KOPT-K1 (cell line): ENCODE results near the gene KRT78.
"Not testable (repeated sequence)": the region's sequence is repeated elsewhere in the genome, so short reads cannot be mapped to it uniquely, and the experiment has no call there.

Experiments
- H3K27ac ChIP-seq: fragments of 200-600 bp; sonication (generic); 2 replicates; pipeline ENCODE4 v1.5.1; 2016; ENCODE audit warnings: antibody characterized with exemption, mild to moderate bottlenecking, low read depth, low read length; ENCODE audit not compliant: poor library complexity, severe bottlenecking
- H3K36me3 ChIP-seq: fragments of 200-600 bp; sonication (generic); 2 replicates; pipeline ENCODE4 v1.5.1; 2017; ENCODE audit warnings: antibody characterized with exemption, mild to moderate bottlenecking, low read length, moderate library complexity; ENCODE audit not compliant: insufficient read depth
- H3K9me3 ChIP-seq: fragments of 200-600 bp; sonication (generic); 2 replicates; pipeline ENCODE4 v1.5.1; 2017; ENCODE audit warnings: antibody characterized with exemption, low read length, mild to moderate bottlenecking; ENCODE audit not compliant: insufficient read depth, poor library complexity, severe bottlenecking

KRT78 gene

DNA sequence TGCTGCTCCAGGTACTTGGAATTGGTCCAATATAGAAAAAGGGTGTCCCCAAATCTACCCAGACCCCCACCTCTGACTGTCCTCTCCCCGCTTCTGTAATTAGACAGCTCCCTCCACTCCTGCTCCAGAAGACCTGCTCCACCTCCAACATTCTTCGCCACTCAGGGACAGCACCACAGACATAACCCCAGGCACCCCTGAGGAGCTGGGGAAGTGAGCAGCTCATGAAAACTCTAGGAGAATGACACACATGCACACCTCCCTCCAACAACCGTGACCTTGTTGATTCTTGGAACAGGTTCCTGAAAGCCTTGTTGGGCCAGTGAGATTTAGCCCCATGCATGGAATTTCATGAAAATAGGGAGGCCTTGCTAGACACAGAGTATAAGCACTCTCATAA is 43.1 kb downstream of the KRT78 start:
- H3K27ac ChIP-seq: no peak overlapping the region
- H3K9me3 ChIP-seq: no peaks in the 10 kb centered on the region
- H3K36me3 ChIP-seq: no peaks in the 10 kb centered on the region

DNA sequence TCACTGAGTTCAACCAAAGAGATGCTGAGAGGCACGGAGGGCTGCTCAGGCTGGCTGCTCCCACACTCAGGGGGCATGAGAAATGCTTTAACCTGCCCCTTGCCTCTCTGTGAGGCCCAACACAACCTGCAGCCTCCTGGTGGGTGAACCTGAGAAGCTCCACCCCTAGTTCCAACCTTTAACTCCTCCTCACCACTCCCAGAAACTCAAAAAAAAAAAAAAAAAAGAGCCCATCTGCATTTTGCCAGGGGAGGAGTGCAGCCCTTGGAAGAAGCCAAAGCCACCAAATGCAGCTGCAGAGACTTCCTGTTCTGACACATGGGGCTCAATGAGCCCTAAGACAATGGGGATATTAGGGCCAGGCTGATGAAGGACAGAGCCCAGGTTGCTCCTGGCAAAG is 43.8 kb downstream of the KRT78 start:
- no peaks in the 10 kb centered on the region for H3K36me3 ChIP-seq
- H3K9me3 ChIP-seq: no peaks in the 10 kb centered on the region
- H3K27ac ChIP-seq: no peak overlapping the region

DNA sequence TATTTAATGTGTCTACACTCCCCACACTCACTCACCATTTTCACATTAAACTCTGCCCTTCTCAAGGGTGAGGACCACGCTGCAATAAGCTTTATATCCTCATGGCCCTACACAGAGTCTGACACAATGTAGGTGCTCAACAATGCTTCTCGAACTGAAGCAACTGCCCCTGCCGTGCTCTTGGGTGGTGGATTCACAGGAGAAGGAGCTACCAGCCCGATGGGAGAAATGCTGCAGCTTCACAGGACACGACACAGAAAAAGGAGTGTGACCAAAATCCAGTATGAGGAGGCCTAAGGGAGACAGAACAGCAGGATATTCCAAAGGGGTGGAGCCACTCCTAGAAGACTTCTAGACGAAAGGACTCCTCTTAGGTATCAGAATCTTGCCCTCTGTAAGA is 46.4 kb downstream of the KRT78 start:
- Histone ChIP-seq H3K36me3 (no peaks in the 10 kb centered on the region), H3K9me3 (no peaks in the 10 kb centered on the region)

DNA sequence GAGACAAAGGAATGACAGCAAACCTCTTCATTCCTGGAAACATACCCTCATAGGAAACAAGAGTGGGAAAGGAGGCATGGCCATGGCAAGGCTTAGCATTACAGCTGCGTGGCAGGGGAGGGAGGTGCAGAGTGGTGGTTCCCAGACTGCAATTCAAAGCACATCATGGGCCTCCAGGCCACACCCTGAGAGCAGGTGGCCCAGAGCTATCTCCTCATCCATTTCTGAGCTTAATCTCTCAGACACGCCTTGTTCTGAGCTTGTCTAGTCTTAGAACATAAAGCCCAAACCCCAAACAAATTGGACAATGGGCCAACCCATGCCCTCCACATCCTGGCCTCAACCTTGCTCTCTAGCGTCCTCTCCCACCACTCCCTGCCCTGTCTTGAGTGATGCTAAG is 47.0 kb downstream of the KRT78 start:
- H3K27ac ChIP-seq: no peak overlapping the region
- no peaks in the 10 kb centered on the region for H3K9me3 ChIP-seq
- H3K36me3 ChIP-seq: no peaks in the 10 kb centered on the region

More for the DNA sequence above, 46.4 kb downstream of the KRT78 start:
- H3K27ac ChIP-seq: no peak overlapping the region

DNA sequence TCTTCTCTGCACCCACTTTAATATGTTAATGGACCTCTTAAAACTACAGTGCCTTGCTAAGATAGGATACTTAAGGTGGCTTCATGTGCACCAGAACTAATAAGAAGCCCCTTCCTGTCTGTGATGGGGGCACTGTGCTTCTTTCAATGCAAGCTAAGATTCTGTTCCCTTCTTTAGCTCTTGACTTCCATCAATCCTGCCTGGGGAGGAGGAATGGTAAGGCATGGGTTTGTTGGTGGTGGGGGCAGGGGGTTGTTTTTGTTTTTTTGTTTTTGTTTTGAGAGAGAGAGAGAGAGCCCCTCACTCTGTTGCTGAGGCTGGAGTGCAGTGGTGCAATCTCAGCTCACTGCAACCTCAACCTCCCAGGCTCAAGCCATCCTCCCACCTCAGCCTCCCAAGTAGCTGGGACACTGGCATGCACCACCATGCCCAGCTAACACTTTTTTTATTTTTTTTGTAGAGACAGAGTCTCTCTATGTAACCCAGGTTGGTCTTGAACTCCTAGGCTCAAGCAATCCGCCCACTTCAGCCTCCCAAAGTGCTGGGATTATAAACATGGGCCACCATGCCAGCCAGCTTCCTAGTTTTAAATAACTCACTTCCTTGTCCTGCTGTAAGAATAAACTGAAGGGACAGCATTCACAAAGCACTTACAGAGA is 48.4 kb downstream of the KRT78 start:
- no peaks in the 10 kb centered on the region for H3K36me3 ChIP-seq
- no peak overlapping the region for H3K27ac ChIP-seq
- H3K9me3 ChIP-seq: no peaks in the 10 kb centered on the region

DNA sequence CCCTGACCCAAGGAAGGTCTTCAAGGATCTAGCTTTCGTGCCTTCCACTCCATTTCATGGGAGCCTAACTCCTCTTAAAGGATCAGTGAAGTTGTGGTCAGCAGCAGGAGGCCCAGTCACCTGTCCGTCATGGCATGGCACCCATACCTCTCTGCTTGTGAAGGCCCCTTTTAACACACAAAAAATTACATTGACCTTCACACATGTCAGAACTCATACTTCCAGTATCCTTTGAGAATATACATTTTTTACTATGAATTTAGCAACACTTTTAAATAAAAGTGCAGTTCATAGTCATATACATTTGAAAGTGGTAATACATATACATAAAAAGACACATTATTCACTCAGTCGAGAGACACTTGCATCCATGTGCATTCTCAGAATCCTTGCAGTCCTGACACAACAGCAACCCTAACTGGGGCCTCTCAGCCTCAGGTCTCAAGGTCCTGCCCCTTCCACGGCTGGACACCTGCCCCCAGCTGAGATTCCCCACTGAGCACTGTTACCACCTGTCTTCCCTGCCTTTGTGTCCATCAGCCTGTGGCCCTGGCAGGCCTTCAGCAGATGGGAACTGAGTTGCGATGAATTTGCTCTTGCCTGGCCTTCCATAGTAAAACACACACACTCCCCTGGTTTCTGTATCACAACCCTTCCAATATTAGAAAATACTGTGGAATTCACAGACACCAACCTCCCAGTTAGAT is 49.1 kb downstream of the KRT78 start:
- Histone ChIP-seq H3K9me3 (no peaks in the 10 kb centered on the region), H3K27ac (no peak overlapping the region), H3K36me3 (no peaks in the 10 kb centered on the region)

GRCh38 chr12:52798671-52799504 is 49.9 kb downstream of the KRT78 start:
- Histone ChIP-seq H3K27ac (no peak overlapping the region), H3K36me3 (no peaks in the 10 kb centered on the region), H3K9me3 (no peaks in the 10 kb centered on the region)

- Histone ChIP-seq H3K36me3 (no peaks in the 10 kb centered on the region), H3K9me3 (no peaks in the 10 kb centered on the region), H3K27ac (no peak overlapping the region)
Observed at GRCh38 chr12:52798003-52798670, 50.7 kb downstream of the KRT78 start.

DNA sequence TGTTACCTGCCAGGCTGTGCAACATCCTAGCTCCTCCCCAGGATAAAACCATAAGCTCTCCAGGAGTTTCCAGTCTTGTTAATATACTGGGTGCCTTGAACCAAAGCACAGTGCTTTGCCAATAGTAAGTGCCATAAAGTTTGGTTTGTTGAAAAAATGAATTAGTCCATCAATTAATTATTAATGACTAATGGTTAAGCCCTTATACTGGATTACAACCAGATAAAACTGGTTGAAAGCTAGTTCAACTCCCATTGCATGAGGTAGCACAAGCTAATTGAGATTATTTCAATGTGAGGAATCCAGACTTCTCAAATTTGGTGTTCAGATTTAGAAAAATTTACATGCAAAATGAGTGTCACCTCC is 51.3 kb downstream of the KRT78 start:
- Histone ChIP-seq H3K9me3 (no peaks in the 10 kb centered on the region), H3K36me3 (no peaks in the 10 kb centered on the region), H3K27ac (no peak overlapping the region)

DNA sequence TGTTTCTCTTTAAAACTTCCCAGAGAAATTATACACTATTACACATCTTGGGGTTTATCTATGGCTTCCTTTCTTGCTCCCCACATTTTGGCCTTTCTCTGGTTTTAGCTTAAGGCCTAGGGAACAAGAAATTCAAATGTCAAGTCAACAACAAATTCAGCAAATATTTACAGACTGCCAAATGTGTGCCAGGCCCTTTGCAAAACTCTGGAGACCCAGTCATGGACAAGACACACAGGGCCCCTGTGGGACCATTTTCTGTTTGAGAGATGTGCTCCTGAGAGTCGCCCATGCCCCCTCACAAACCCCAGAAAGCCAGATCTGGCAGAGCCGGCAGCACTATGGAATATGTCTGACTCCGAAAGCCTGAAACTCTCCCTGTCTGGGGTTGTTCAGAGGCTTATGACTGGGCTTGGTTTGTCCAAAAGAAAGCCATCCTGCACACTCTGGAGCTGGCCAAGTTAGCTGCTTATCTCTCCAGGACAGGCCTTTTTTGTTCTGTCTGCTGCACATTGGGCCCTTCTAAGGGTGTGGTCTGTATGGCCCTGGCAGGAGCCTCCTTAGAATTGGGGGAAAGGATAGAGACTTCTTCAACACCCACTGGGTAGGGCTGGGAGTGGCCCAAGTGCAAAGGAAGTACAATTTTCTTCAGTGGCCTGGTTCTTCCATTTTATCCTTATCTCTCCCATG is 51.8 kb downstream of the KRT78 start:
- H3K36me3 ChIP-seq: no peaks in the 10 kb centered on the region
- no peaks in the 10 kb centered on the region for H3K9me3 ChIP-seq
- no peak overlapping the region for H3K27ac ChIP-seq

- Histone ChIP-seq H3K9me3 (no peaks in the 10 kb centered on the region), H3K27ac (no peak overlapping the region)
Observed at GRCh38 chr12:52796429-52796794, 52.4 kb downstream of the KRT78 start.

DNA sequence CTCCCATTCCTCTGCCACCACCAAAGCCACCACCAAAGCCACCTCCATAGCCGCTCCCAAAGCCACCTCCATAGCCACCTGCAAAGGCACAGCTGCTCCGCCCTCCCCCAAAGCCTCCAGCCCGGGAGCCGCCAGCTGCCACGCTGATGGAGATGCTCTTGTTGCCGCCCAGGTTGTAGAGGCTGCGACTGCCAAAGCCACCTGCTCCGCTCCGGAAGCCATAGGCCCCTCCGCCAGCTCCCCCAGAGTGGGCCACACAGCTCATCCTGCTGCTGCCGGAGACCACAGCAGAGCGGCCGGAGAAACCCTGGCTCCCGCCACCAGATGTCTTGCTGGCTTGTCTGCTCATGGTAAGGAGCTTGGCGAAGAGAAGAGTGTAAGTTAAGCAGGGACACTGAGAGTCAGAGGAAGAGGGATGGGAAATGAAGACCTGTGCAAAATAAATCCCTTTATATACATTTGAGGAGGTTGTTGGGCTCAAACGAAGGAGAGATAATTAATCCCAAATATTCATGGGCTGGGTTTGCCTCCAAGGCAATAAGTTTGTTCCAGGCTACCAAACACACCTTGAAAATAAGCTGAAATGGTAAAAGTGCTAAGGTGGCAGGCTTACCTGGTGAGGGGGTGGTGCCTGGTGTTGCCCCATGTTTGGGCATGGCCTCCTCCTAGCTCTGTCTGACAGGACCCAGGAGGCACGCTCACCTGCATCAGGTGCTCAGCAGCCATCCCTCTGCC is 52.9 kb downstream of the KRT78 start, which contains the start of gene KRT3:
TSS of gene KRT3 (minus strand) at position 424 of the 735 bp plus-strand sequence. CDS start at position 349, 75 bp downstream.
- Histone ChIP-seq H3K9me3 (no peaks in the 10 kb centered on the region), H3K36me3 (no peaks in the 10 kb centered on the region), H3K27ac (no peak within 1 kb of the TSS)

More at GRCh38 chr12:52796429-52796794, 52.4 kb downstream of the KRT78 start:
- H3K36me3 ChIP-seq: no peaks in the 10 kb centered on the region

GRCh38 chr12:52795332-52795674 is 53.5 kb downstream of the KRT78 start:
- not testable (repeated sequence) for H3K36me3 ChIP-seq, H3K27ac ChIP-seq, H3K9me3 ChIP-seq
